ENCODE results near the gene SLC22A14. TPM values are rescaled to one million over a fixed set of nuclear protein-coding genes. Genes with fewer than 3 reads are reported as not detected.

Gene SLC22A14
- total RNA-seq, 4 donors from 2014 or later, result 0.31 TPM; not detected in 3

DNA sequence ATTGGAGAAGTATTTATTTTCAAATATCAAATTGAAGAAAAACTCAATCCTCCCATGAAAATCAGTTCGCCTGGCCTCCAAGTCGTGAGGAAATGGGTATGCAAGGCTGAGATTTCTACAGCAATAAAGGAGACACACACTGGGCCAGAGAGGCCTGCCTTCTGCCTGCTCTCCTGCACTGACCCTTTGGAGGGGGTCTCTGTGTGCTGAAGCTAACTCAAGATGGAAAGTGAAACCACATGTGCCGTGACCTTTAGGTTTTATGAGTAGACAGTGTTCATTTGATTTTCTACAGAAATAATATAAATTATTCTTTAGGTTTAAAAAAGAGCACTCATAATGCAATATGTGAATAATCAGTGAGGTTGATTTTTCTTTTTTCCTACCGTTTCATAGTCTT lies 28.4 kb upstream of the SLC22A14 start:
- Histone ChIP-seq H3K4me3 (no peak overlapping the region), H3K36me3 (peaks cover 0 to 52% of the 10 kb centered on the region in 2 donors), H3K27ac (no peak overlapping the region), H3K27me3 (no peaks in the 10 kb centered on the region), H3K4me1 (no peaks in the 10 kb centered on the region), H3K9me3 (no peaks in the 10 kb centered on the region)
- TF ChIP-seq, protein P1, sequence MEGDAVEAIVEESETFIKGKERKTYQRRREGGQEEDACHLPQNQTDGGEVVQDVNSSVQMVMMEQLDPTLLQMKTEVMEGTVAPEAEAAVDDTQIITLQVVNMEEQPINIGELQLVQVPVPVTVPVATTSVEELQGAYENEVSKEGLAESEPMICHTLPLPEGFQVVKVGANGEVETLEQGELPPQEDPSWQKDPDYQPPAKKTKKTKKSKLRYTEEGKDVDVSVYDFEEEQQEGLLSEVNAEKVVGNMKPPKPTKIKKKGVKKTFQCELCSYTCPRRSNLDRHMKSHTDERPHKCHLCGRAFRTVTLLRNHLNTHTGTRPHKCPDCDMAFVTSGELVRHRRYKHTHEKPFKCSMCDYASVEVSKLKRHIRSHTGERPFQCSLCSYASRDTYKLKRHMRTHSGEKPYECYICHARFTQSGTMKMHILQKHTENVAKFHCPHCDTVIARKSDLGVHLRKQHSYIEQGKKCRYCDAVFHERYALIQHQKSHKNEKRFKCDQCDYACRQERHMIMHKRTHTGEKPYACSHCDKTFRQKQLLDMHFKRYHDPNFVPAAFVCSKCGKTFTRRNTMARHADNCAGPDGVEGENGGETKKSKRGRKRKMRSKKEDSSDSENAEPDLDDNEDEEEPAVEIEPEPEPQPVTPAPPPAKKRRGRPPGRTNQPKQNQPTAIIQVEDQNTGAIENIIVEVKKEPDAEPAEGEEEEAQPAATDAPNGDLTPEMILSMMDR (IDR thresholded peaks at IDR 0.05 in 4 of 5, conservative IDR thresholded peaks at IDR 0.05 in 1 of 5), result no peak
- no peak for TF ChIP-seq POLR2A (IDR thresholded peaks at IDR 0.05)
- in situ Hi-C loops (cut with MboI; ENCODE audit: low sequenced_read_pairs in 4 of 4) (no loop called here), intact Hi-C loops (cut with DNase I; ENCODE audit: low total_unique reads) (no loop called here)
- no peak for ATAC-seq
- DNase-seq, result no peak

DNA sequence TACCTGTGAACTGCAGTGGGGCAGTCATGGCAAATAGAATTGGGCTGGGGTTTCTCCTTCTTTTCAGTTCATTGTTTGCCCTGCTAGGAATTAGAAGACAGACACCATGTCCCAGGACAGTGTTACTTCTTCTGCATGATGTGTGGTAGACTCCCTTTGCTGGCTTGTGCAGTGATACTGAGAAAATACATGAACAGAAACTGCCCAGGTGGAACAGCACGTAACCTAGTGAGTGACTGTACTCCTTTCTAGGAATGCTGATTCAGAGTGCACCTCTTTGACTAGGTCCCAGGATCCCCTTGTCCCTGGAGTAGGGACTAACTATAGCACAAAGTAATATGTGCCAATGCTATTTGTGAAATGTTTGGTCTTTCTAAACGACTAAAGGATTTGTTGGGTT lies 27.2 kb upstream of the SLC22A14 start:
- Histone ChIP-seq H3K36me3 (peaks cover 0 to 44% of the 10 kb centered on the region in 2 donors), H3K27ac (no peak overlapping the region), H3K4me3 (no peak overlapping the region), H3K27me3 (no peaks in the 10 kb centered on the region), H3K9me3 (no peaks in the 10 kb centered on the region), H3K4me1 (no peaks in the 10 kb centered on the region)
- ATAC-seq (no peak), DNase-seq (no peak)
- TF ChIP-seq POLR2A (IDR thresholded peaks at IDR 0.05), result no peak
- TF ChIP-seq, protein P1 (IDR thresholded peaks at IDR 0.05 in 4 of 5, conservative IDR thresholded peaks at IDR 0.05 in 1 of 5), result no peak
- intact Hi-C loops (cut with DNase I; ENCODE audit: low total_unique reads), result no loop called here
- in situ Hi-C loops (cut with MboI; ENCODE audit: low sequenced_read_pairs in 4 of 4), result no loop called here

DNA sequence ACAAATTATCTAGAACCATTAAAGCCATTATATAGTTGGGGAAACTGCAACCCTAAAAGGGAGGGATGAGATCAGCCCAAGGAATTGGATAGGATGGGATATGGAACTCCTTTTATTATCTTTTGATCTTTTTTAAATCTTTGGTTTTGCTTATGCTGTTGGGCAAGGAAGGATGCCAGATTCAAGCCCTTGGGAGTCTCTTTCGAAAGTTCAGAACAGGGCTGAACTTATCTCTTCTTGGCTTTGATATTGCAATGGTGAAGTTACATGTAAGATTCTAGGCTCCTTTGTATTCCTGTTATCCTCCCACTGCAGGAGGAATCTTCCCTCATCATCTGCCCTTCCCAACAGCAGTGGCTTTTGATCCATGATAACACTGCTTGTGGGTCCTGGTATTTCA lies 26.5 kb upstream of the SLC22A14 start:
- ATAC-seq (no peak), DNase-seq (no peak)
- Histone ChIP-seq H3K27ac (no peak overlapping the region), H3K36me3 (peaks cover 0 to 36% of the 10 kb centered on the region in 2 donors), H3K9me3 (no peaks in the 10 kb centered on the region), H3K4me3 (no peak overlapping the region), H3K4me1 (no peaks in the 10 kb centered on the region), H3K27me3 (no peaks in the 10 kb centered on the region)
- TF ChIP-seq POLR2A (IDR thresholded peaks at IDR 0.05), result no peak
- TF ChIP-seq, protein P1 (IDR thresholded peaks at IDR 0.05 in 4 of 5, conservative IDR thresholded peaks at IDR 0.05 in 1 of 5), result no peak
- in situ Hi-C loops (cut with MboI; ENCODE audit: low sequenced_read_pairs in 4 of 4), result no loop called here
- intact Hi-C loops (cut with DNase I; ENCODE audit: low total_unique reads), result no loop called here

DNA sequence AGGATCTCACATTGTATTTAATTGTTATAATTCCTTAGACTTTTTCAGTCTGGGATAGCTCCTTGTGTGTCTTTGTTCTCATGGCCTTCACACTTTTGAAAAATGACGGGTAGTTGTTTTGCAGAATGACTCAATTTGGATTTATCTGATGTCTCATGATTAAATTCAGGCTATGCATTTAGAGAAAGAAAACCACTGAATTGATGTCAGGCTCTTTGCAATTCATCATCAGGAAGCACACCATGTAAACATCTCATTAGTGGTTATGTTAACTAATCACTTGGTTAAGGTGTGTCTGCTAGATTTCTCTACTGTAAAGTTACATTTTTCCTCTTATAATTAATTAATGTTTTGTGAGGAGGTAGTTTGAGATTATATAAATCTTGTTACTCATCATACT lies 24.5 kb upstream of the SLC22A14 start:
- H3K27ac ChIP-seq, result no peak overlapping the region
- ATAC-seq (no peak), DNase-seq (no peak)
- TF ChIP-seq POLR2A (IDR thresholded peaks at IDR 0.05), result no peak
- TF ChIP-seq, protein P1 (IDR thresholded peaks at IDR 0.05 in 4 of 5, conservative IDR thresholded peaks at IDR 0.05 in 1 of 5), result no peak
- intact Hi-C loops (cut with DNase I; ENCODE audit: low total_unique reads), result no loop called here
- peaks cover 0 to 19% of the 10 kb centered on the region in 2 donors for H3K36me3 ChIP-seq
- no peaks in the 10 kb centered on the region for H3K9me3 ChIP-seq
- peaks cover 0 to 5% of the 10 kb centered on the region in 2 donors for H3K4me1 ChIP-seq
- in situ Hi-C loops (cut with MboI; ENCODE audit: low sequenced_read_pairs in 4 of 4), result no loop called here
- H3K4me3 ChIP-seq, result no peak overlapping the region
- H3K27me3 ChIP-seq, result no peaks in the 10 kb centered on the region

DNA sequence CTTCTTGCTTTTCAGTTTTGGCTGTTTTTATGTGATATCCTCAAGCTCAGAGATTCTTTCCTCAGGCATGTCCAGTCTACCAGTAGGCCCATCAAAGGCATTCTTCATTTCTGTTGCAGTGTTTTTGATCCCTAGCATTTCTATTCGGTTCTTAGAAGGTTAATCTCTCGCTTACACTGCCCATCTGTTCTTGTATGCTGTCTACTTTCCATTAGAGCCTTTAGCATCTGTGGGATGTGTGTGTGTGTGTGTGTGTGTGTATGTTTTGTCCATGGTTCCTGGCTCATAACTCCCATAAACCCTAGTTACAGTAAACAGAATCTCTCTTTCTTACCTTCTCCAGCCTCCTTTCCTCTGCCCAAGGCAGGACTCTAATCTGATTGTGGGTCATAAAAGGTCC lies 21.6 kb upstream of the SLC22A14 start:
- no peaks in the 10 kb centered on the region for H3K36me3 ChIP-seq
- no peak for TF ChIP-seq POLR2A (IDR thresholded peaks at IDR 0.05)
- TF ChIP-seq, protein P1 (IDR thresholded peaks at IDR 0.05 in 4 of 5, conservative IDR thresholded peaks at IDR 0.05 in 1 of 5), result no peak

More for the DNA sequence above, 21.6 kb upstream of the SLC22A14 start:
- DNase-seq (no peak), ATAC-seq (no peak)
- H3K4me1 ChIP-seq, result peaks cover 17 to 24% of the 10 kb centered on the region in 2 donors
- H3K4me3 ChIP-seq, result no peak overlapping the region
- in situ Hi-C loops (cut with MboI; ENCODE audit: low sequenced_read_pairs in 4 of 4), result no loop called here
- H3K27ac ChIP-seq, result no peak overlapping the region
- intact Hi-C loops (cut with DNase I; ENCODE audit: low total_unique reads), result no loop called here
- no peaks in the 10 kb centered on the region for H3K27me3 ChIP-seq
- no peaks in the 10 kb centered on the region for H3K9me3 ChIP-seq

Measured in gastrocnemius medialis (tissue), 4 donors.